ELR (cell line): Measurements from ENCODE around the gene LRRC10B.
A peak's percentile ranks its signal among the peaks of the same experiment; 100 is the strongest.
"Not testable (repeated sequence)": the region's sequence is repeated elsewhere in the genome, so short reads cannot be mapped to it uniquely, and the experiment has no call there.

ENCODE experiments used
- DNase-seq: peaks from one replicate; pipeline ENCODE4 v3.0.0-alpha.2; 2015; ENCODE audit warnings: low read depth

The LRRC10B gene

DNA sequence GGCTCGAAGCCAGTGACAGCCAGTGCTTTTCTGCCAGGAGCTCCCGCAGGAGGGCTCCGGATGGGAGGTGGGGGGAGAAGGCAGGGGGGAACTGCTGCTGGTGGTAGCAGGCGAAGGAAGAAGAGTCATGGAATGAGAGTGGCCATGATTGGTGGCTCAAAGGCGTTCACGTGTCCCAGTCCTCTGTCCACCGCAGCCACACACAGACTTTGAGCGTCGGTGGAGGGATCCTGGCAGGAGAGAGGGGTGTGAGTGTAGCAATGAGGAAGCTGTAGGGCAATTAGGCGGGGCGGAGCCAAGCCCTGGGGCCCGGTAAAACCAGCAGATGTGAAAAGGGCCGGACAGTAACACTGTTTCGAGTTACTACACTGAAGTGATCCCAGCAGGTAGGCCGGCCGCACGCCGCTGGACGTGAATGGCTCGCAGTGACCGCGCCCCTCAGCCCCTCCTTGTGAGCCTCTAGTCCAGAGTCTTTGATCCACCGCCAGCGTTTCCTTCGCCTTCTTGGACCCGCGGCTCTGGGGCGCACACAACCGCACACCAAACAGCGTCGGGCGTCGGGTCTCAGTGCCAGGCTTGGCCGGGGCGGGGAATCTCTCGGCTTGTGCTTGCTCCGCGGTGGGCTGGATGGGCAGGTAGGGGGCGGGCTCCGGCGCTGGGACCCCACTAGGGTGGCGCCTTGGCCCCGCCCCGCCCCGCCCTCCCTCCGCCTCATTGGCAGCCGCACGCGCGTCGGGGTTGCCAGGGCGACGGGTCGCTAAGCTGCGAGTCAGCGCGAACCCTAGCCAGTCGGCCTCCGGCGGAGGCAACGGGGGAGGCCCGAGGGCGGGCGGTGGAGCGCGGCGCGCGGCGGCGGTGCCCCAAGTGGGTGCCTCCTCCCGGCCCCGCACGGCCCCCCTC is at the start of gene LRRC10B:
LRRC10B (plus strand) TSS at position 788 of the 900 bp plus-strand sequence. CDS start 250 bp downstream, outside the sequence.
- DNase-seq: no peak

DNA sequence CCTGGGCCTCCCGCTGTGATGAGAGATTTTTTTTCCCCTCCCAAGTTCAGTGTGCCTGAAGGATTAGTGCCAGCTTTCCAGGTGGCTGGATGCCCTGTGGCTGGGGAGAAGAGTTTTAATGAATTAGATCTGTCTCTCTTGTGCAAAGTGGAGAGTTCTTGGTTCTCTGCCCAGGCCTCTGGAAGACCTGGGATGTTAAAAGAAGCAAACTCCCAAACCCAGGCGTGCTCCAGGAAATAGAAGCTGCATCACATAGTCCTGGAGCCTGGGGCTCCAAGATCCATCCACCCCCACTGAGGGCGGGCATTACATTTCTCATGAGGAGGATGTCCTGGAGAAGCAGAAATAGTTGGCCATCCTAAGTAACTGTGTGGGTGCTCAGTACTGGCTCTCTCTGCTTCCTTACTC is 48.1 kb upstream of the LRRC10B start:
- no peak for DNase-seq

DNA sequence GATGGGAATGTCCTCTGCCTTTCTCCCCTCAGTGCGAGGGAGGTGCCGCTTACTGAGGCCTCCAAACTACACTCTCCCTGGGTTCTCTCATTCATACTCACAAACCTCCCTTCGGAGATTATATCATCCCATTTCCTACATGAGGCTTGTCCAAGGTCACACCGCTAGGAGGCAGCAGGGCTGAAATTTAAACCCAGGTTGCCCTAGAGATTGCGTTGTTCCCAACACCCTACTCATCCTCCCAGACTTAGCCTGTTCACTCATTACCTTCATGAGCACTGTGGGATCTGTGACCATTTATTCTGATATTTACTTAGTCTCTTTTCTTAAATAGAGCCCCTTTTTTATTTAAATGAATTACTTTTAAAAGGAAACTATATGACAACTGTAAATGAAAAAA is 47.6 kb upstream of the LRRC10B start:
- no peak for DNase-seq

DNA sequence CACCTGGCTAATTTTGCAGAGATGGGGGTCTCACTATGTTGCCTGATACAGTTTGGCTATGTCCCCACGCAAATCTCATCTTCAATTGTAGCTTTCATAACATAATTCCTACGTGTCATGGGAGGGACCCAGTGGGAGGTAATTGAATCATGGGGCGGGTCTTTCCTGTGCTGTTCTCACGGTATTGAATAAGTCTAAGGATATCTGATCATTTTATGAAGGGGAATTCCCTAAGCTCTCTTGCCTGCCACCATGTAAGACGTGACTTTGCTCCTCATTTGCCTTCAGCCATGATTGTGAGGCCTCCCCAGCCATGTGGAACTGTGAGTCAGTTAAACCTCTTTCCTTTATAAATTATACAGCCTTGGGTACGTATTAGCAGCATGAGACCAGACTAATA is 40.9 kb upstream of the LRRC10B start:
- DNase-seq: peak; percentile 20

DNA sequence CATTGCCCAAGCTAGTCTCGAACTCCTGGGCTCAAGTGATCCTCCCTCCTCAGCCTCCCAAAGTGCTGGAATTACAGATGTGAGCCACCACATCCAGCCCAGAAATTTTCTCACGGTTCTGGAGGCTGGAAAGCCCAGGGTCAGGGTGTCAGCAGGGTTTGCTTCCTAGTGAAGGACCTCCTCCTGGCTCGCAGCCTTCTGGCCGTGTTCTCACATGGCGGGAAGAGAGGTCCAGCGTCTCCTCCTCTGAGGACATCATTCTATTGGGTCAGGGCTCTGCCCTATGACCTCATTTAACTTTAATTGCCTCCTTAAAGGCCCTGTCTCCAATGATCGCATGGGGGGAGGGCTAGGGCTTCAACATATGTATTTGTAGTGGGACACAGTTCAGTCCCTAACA is 40.5 kb upstream of the LRRC10B start:
- no peak for DNase-seq

DNA sequence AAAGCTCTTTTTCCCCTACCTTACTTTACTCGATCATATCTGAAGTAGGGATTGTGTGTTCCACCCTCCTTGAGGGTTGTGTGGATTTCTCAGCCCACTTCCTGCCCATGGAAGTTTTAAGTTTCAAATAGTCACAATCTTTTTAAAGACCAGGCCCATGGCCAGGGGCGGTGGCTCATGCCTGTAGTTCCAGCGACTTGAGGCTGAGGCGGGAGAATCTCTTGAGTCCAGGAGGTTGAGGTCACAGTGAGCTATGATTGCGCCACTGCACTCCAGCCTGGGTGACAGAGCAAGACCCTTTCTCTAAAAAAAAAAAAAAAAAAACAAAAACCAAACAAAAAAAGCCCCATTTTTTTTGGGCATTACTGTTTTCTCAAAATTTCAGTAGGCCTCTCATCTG is 36.3 kb upstream of the LRRC10B start:
- no peak for DNase-seq

DNA sequence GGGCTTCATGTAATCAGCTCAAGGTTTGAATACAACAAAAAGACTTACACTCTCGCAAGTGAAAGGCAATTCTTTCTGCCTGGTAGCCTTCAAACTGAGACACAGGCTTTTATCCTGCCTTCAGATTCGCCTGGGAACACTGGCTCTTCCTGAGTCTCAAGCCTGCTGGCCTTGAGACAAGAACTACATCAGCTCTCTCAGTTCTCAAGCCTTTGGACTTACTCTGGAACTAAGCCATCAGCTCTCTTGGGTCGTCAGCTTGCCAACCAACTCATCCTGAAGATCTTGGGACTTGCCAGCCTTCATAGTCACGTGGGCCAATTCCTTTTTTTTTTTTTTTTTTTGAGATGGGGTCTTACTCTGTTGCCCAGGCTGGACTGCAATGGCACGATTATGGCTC is 35.7 kb upstream of the LRRC10B start:
- no peak for DNase-seq

DNA sequence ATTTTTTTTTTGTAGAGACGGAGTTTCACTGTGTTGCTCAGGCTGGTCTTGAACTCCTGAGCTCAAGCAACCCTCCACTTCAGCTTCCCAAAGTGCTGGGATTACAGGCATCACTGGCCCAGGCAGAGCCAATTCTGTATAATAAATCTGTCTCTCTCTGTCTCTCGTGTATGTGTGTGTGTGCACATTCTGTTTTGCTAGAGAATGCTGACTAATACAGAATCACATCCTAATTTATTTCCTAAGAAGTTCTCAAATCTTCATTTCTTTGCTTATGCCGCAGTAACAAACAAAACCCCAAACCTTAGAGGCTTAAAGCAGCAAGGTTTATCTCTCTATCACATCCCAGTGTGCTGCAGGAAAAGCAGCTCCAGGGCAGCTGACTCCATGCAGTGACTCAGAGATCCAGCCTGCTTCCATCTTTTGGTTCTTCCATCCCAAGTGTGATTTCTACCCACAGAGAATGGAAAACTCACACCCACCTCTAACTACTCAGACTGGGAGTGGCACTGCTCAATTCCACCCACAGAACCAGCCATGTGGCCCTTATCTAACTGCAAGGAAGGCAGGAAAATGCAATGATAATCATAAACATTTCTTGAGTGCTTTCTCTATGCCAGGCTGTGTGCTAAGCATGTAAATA is 35.1 kb upstream of the LRRC10B start:
- peak; percentile 59 for DNase-seq

DNA sequence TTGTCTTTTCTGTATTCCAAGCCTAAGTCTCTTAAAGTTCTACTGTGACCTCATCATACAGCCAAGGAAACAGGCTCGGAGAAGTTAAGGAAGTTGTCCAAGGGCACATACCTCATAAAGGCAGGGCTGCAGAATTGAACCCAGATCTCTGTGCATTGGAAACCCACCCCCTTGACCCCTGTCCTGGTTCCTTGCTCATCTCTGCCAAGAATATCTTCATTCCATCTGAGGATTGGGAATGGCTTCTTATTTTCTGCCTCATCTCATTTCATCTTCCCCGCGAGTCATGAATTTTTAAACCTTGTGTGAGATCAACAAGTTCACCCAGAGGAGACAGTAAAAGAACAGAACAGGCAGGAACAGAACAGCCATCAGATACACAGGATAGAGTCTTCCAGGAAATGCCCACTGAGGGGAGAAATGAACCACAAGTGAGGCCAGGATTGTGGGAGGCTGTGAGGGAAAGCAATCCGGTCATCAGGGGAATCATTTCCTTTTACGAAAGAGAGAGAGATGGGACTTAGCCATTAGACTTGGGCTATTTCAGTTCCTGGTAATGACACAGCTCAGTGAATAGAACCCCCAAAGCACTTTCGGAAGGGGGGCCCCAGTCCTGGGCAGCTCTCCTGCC is 34.4 kb upstream of the LRRC10B start:
- no peak for DNase-seq

DNA sequence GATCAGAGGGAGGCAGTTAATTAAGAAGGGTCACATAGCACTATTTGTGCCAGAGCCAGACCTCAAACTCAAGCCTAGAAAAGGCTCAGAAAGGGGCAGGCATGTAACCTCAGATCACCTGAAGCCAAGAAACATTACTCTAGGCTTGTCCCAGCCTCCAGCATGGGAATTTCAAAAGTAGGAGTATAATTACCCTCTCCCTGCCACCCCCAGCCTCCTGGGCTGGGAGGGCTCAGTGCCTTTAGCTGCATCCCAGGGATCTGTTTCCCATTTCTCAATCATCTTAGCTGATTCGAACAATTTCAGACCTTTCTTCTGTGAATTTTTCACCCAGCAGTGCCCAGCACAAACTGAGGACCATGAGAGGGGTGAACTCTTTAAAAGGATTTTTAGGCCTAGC is 33.1 kb upstream of the LRRC10B start:
- no peak for DNase-seq

DNA sequence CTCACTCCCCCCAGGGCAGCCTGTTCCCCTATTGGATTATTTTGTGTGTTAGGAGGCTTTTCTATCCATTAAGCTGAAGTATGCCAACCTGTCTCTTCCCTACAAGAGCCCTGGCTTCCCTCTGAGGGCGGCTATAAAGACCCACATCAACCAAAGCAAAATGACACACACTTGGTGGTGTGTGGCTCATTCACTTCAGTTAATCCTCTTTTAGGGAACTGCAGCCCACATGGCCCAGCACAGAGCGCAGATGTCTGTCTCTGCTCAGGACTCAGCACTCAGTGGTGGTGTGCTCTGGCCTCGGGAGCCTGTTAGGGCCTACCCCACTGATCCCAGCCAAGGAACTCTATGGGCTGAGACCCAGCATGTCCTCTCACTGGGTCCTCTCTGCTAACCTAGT is 32.2 kb upstream of the LRRC10B start:
- DNase-seq: no peak

DNA sequence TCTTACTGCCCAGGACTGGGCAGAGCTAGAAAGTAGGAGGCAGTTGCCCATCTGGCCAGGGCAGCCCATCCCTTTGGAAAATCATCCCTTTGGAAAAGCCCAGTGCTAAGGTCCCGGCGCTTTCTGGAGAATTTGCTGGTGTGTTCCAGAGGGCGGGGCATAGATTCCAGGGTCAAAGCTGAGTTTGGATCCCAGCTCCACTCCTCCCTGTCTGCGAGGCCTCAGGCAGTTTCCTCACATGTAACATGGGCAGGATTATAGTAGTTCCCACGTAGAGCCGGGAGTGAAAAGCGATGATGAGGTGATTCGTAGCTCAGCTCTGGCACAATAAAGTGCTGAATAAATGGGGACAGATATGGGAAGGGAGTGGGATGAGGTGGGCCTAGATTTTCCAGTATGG is 31.4 kb upstream of the LRRC10B start:
- DNase-seq: no peak

DNA sequence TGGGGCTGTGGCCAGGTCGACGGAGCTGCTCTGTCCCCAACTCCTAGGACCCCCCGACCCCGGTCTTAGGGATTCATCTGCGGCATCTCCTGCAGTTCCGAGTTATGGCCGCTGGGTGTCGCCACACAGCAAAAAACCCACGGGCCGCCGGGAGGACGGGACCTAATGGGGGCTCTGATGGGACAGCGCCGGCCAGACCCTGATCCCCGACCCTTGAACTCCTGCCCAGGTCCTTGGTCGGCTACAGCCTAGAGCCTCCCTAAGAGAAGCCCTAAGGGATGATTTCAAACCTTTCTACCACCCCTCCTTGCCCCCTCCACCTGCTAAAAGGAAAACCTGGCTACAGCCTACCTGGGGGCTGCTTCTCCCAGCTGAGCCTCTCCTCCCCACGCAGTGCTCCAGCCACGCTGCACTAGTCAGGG is 30.8 kb upstream of the LRRC10B start:
- DNase-seq: peak; percentile 46

DNA sequence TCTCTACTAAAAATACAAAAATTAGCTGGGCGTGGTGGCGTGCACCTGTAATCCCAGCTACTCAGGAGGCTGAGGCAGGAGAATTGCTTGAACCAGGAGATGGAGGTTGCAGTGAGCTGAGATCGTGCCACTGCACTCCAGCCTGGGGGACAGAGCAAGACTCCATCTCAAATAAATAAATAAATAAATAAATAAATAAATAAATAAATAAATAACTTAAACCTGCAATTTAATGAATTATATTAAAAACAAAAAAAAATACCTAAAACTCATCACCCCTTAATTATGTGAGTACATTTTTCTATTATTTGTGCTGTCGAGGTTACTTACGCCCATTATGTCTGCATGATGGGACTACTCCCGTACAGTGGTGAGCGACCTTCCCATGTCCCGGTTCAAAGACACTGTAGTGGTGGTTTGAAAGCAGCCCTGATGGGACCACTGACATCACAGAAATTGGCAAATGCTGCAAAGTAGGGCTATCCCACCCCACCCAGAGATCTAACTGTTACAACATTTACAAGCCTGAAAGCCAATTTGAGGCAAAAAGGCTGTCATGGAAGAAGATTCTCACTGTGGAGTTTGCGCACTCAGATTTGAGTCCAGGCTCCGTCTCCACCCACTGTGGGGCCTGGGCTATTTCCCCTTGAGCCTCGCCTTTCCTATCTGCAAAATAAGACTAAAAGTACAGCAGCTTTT is 29.0 kb upstream of the LRRC10B start:
- not testable (repeated sequence) for DNase-seq

DNA sequence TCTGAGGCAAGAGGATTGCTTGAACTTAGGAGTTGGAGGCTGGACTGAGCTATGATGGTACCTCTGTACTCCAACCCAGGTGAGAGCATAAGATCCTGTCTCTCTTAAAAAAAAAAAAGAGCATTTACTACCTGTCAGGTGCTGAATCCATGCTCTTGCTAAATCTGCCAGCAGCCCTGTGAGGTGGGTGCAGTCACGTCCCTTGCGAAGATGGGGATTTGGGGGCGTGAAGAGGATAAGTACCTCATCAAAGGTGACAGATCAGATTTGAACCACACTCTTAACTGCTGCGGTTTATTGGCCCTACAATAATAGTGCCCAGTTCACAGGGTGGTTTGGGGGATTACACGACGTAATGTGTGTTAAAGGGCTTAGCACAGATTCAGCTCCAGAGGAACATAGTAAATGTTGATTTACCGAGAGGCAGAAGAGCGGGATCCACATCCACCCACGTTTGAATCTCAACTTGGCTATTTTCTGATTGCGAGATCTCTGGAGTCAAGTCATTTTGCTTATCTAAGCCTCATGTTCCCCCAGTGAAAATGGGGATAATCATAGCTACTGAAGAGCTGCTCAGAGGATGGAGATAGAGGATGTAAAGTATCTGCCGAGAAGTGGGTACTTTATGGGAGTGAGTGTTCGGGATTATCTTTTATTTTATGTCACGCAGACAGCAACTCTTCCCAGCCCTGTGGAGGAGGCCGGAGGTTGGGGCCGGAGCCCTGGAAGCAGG is 28.1 kb upstream of the LRRC10B start:
- no peak for DNase-seq

DNA sequence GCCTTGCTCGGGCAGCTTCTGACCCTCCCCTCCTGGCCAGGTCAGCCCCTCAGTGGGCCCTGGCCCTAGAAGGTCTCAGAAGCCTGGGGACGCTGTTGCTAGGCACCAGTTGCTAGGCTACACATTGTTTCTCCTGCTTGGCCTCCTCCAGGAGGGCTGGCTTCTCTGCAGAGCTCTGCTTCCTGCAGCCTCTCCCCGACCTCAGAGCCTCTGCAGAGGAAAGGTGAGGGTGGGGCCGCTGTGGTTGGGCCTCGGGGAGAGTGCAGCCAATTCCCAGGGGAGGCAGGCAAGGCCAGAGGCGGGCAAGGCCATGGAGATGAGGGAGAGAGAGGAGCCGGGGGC is 27.6 kb upstream of the LRRC10B start:
- DNase-seq: no peak

DNA sequence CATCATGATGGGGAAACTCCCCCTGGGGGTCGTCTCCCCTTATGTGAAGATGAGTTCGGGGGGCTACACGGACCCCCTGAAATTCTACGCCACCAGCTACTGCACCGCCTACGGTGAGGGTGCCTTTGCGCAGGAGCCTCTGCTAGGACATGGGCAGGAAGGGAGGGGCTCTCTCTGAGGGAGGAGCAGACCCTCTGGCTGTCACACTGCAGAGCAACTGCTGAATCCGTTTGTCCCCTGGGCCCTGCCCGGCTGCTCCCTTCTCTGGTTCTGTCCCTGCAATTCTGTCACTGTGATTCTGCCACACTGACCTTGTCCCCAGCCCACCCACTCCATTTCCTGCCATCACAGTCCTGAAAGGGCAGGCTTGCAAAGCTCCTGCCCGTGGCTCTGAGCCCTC is 26.7 kb upstream of the LRRC10B start:
- DNase-seq: no peak

DNA sequence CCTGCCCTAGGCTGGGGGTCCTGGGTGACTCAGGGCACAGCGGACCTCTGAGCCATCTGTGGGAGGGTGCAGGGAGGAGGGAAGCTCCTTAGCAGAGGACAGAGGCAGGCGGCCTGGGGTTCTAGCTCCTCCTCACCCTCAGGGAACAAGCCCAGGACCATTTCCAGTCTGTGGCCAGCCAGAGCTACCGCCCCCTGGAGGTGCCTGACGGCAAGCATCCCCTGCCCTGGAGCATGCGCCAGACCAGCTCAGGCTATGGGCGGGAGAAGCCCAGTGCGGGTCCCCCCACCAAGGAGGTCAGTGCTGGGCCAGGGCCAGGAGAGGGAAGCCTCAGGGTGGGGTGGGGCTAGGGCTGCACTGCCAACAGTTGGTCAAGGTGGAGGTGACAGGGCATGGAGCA is 26.0 kb upstream of the LRRC10B start:
- DNase-seq: peak; percentile 45

DNA sequence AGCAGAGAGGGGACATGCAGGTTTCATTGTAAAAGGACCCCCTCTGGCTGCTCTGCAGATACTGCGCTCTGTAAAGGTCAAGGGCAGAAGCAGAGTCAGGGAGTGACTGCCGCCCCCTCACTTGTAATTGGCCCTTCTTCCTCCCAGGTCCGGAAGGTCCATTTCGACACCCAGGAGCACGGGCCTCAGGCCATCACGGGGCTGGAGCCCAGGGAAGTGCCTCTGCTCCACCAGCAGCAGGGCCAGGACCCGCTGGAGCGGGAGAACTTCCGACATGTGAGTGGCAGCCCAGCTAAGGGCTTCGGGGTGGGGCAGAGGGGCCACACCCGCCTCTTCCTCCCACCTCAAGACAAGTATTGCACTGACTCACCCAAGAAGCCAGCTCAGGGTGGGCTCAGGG is 24.0 kb upstream of the LRRC10B start:
- DNase-seq: no peak

DNA sequence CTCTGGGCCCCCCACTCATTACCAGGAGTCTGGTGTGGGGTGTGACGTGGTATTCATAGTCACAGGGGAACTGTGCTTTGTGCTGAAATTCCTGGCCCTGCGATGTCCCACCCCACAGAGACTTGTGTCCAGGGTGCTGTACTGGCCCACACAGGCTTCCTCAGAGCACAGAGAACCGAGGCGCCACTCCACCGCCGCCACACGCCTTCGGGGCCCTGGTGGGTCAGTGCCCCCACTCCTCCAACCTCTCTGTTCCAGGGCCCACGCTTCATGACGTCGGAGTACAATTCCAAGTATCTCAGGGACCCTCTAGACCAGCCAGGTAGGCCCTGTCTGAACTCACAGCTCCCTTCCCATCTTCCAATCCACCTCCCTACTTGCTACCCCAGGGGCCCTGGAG is 23.5 kb upstream of the LRRC10B start:
- no peak for DNase-seq

DNA sequence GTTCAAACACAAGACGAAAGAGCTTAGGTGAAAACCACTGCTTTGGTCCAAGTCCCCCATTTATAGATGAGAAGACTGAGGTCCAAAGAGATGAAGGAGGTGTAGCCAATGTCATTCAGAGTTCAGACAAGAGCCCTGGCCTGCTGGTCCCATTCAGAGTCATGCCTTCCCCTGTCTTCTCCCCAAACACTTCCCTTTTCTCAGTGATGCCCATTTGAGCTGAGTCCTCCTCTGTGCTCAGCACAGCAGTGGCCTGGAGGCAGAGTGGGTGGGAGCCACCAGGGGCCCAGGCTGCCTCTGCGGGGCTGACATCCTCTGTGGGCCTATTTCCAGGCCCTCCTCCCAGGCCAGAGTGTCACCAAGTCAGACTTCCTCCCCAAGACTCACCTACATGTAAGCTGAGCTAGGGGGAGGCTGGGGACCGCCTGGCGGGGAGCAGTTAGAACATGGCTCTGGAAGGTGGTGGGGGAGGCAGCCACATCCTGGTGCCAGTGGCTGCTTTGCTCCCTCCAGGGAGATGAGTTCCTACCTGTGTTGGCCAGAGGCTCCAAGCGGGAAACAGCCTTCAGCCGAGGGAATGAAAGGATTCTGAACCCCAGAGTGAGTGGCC is 22.4 kb upstream of the LRRC10B start:
- DNase-seq: no peak
